Caco-2 (cell line): ENCODE data around the gene LRRC49. TPM values are rescaled to one million over a fixed set of nuclear protein-coding genes. Genes with fewer than 3 reads are reported as not detected.

ENCODE experiments used
- BruUV-seq: library from RNA; stranded (reverse); fragments of 400-500 nt; replicated peaks from 2 replicates; lab custom pipeline; 2021; lab: Mats Ljungman, UMichigan
- CTCF ChIA-PET: fragments of 300-600 bp; sonication (Branson Sonifier 250); formaldehyde crosslinking; loops from one replicate; lab custom pipeline; 2022; ENCODE audit warnings: antibody characterized with exemption; lab: Charles Lee
- POLR2A ChIA-PET: fragments of 300-600 bp; sonication (Branson Sonifier 250); formaldehyde crosslinking; loops from one replicate; lab custom pipeline; 2022; ENCODE audit warnings: antibody characterized with exemption; lab: Charles Lee
- DNase-seq, 2 experiments: peaks; one replicate each; pipeline versions ENCODE4 v3.0.0 to v3.0.0-alpha.2; 2020 to 2022
- H3K27me3 ChIP-seq: replicated peaks from 2 replicates; pipeline ENCODE4 v1.6.0; 2011; ENCODE audit warnings: low read length; ENCODE audit not compliant: control insufficient read depth, insufficient read depth
- H3K36me3 ChIP-seq: 2 replicates; pipeline ENCODE4 v1.5.1; 2011; ENCODE audit warnings: low read length; ENCODE audit not compliant: control insufficient read depth, insufficient read depth
- H3K4me1 ChIP-seq: fragments of 250-450 bp; sonication (Bioruptor Pico); 2 replicates; pipeline ENCODE4 v1.5.1; 2020; ENCODE audit warnings: mild to moderate bottlenecking
- H3K4me3 ChIP-seq: 2 replicates; pipeline ENCODE4 v1.5.1; 2011; ENCODE audit warnings: low read depth, mild to moderate bottlenecking, control low read depth, low read length
- H3K9me3 ChIP-seq: fragments of 250-450 bp; sonication (Bioruptor Pico); 2 replicates; pipeline ENCODE4 v1.5.1; 2020; ENCODE audit warnings: mild to moderate bottlenecking, moderate library complexity
- H3K27ac Mint-ChIP-seq: one replicate; pipeline ENCODE4 v1.8.0; 2022; ENCODE audit warnings: mixed read lengths; ENCODE audit not compliant: unreplicated experiment
- H3K27me3 Mint-ChIP-seq: one replicate; pipeline ENCODE4 v1.8.0; 2022; ENCODE audit warnings: mixed read lengths; ENCODE audit not compliant: insufficient read depth, unreplicated experiment
- H3K36me3 Mint-ChIP-seq: one replicate; pipeline ENCODE4 v1.8.0; 2022; ENCODE audit warnings: mild to moderate bottlenecking, mixed read lengths; ENCODE audit not compliant: insufficient read depth, unreplicated experiment
- H3K4me1 Mint-ChIP-seq: one replicate; pipeline ENCODE4 v1.8.0; 2022; ENCODE audit warnings: low read depth, mixed read lengths; ENCODE audit not compliant: unreplicated experiment
- H3K4me3 Mint-ChIP-seq: one replicate; pipeline ENCODE4 v1.8.0; 2022; ENCODE audit warnings: mild to moderate bottlenecking, moderate library complexity, mixed read lengths; ENCODE audit not compliant: unreplicated experiment
- H3K9me3 Mint-ChIP-seq: one replicate; pipeline ENCODE4 v1.8.0; 2022; ENCODE audit warnings: mixed read lengths; ENCODE audit not compliant: unreplicated experiment
- intact Hi-C: fragments of 100-400 bp; cut with micrococcal nuclease; formaldehyde crosslinking; loops from one replicate; pipeline ENCODE4 v1.10.0; 2022; ENCODE audit not compliant: unreplicated experiment
- total RNA-seq: library from RNA; stranded (reverse); gene quantifications from 2 replicates; pipeline ENCODE4 v1.2.3, GENCODE V29; 2022
- TF ChIP-seq, protein P1 (sequence below), 2 experiments: fragments of 200-600 bp in 1 of 2; IDR thresholded peaks; 1 replicate in 1 of 2; 2 replicates in 1 of 2; pipeline versions ENCODE4 v1.5.1 to v1.8.0; 2011 to 2022; ENCODE audit warnings: antibody characterized with exemption in 1 of 2, control low read depth in 1 of 2, inconsistent platforms in 1 of 2, low read depth in 1 of 2, low read length in 1 of 2, mild to moderate bottlenecking in 1 of 2, moderate library complexity in 1 of 2; ENCODE audit not compliant: insufficient read depth in 1 of 2, severe bottlenecking in 1 of 2, unreplicated experiment in 1 of 2

LRRC49 gene
- total RNA-seq, 1 experiment from 2014 or later, result 0.82 TPM

DNA sequence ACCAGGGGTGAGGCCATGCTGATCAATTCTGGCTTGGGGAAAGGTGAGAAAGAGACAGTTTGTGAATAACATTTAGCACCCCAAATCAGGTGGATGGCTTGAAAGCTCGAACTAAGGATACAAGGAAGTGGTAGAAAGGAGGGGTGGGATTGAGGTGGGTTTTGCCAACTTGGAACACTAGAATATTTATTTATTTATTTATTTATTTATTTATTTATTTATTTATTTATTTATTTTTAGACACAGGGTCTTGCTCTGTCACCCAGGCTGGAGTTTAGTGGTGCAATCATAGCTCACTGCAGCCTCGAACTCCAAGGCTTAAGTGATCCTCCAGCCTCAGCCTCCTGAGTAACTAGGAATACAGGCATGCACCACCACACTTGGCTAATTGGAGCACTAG, 191.6 kb downstream of the LRRC49 start:
- TF ChIP-seq, protein P1, sequence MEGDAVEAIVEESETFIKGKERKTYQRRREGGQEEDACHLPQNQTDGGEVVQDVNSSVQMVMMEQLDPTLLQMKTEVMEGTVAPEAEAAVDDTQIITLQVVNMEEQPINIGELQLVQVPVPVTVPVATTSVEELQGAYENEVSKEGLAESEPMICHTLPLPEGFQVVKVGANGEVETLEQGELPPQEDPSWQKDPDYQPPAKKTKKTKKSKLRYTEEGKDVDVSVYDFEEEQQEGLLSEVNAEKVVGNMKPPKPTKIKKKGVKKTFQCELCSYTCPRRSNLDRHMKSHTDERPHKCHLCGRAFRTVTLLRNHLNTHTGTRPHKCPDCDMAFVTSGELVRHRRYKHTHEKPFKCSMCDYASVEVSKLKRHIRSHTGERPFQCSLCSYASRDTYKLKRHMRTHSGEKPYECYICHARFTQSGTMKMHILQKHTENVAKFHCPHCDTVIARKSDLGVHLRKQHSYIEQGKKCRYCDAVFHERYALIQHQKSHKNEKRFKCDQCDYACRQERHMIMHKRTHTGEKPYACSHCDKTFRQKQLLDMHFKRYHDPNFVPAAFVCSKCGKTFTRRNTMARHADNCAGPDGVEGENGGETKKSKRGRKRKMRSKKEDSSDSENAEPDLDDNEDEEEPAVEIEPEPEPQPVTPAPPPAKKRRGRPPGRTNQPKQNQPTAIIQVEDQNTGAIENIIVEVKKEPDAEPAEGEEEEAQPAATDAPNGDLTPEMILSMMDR (IDR thresholded peaks at IDR 0.05; ENCODE audit: insufficient read depth in 1 of 2, low read depth in 1 of 2, low read length in 1 of 2, severe bottlenecking in 1 of 2, unreplicated experiment in 1 of 2), result no peak
- no peak overlapping the region for H3K4me3 ChIP-seq
- Mint-ChIP-seq H3K4me1 (no peaks in the 10 kb centered on the region), H3K27ac (no peak overlapping the region), H3K36me3 (no peaks in the 10 kb centered on the region), H3K27me3 (peaks cover 12% of the 10 kb centered on the region), H3K4me3 (no peak overlapping the region), H3K9me3 (peaks cover 9% of the 10 kb centered on the region)
- no peak for DNase-seq
- no peaks in the 10 kb centered on the region for H3K36me3 ChIP-seq
- ChIA-PET CTCF (no interaction called here), POLR2A (no interaction called here)
- BruUV-seq, result no TSS peak
- no peaks in the 10 kb centered on the region for H3K27me3 ChIP-seq
- H3K9me3 ChIP-seq, result no peaks in the 10 kb centered on the region
- intact Hi-C loops, result no loop called here
- no peaks in the 10 kb centered on the region for H3K4me1 ChIP-seq

DNA sequence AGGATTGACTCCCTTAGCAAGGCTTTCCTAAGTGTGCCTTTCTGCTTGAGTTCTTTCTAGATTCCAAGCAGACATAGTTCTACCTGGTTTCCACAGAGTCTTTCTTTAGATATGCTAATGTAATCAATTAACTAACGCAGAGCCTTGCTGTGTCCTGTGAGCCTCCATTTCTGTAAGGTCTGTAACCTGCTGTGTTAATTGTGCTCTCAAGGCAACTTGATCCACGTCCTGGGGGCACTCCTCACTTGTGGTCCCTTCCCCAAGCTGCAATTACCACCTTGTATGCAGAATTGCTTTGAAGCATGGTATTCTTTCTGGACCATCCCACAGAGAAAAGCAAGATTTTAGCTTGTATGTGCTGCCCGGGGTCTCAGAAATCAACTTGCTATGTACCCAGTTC, 193.2 kb downstream of the LRRC49 start:
- CTCF ChIA-PET, result no interaction called here
- Mint-ChIP-seq H3K27ac (no peak overlapping the region), H3K36me3 (no peaks in the 10 kb centered on the region)

DNA sequence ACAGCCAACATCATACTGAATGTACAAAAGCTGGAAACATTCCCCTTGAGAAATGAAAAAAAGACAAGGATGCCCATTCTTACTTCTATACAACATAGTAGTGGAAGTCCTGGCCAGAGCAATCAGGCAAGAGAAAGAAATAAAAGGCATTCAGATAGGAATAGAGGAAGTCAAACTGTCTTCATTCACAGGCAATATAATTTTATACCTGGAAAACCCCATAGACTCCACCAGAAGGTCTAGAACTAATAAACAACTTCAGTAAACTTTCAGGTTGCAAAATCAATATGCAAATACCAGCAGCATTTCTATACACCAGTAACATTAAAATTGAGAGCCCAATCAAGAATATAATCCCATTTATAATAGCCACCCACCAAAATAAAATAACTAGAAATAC, 195.5 kb downstream of the LRRC49 start:
- no peak overlapping the region for H3K4me3 ChIP-seq
- peaks cover 9% of the 10 kb centered on the region for H3K9me3 Mint-ChIP-seq
- CTCF ChIA-PET, result no interaction called here
- POLR2A ChIA-PET, result no interaction called here
- no peaks in the 10 kb centered on the region for H3K36me3 Mint-ChIP-seq
- no peak overlapping the region for H3K4me3 Mint-ChIP-seq
- no peaks in the 10 kb centered on the region for H3K36me3 ChIP-seq
- intact Hi-C loops, result no loop called here
- no peak overlapping the region for H3K27ac Mint-ChIP-seq
- no peaks in the 10 kb centered on the region for H3K9me3 ChIP-seq
- no peaks in the 10 kb centered on the region for H3K27me3 ChIP-seq
- peaks cover 3% of the 10 kb centered on the region for H3K27me3 Mint-ChIP-seq
- no peaks in the 10 kb centered on the region for H3K4me1 ChIP-seq
- TF ChIP-seq, protein P1 (IDR thresholded peaks at IDR 0.05; ENCODE audit: insufficient read depth in 1 of 2, low read depth in 1 of 2, low read length in 1 of 2, severe bottlenecking in 1 of 2, unreplicated experiment in 1 of 2), result no peak
- BruUV-seq, result no TSS peak
- H3K4me1 Mint-ChIP-seq, result no peaks in the 10 kb centered on the region
- DNase-seq, result no peak

More for the DNA sequence above, 193.2 kb downstream of the LRRC49 start:
- Histone ChIP-seq H3K4me1 (no peaks in the 10 kb centered on the region), H3K36me3 (no peaks in the 10 kb centered on the region), H3K9me3 (no peaks in the 10 kb centered on the region), H3K4me3 (no peak overlapping the region), H3K27me3 (no peaks in the 10 kb centered on the region)
- H3K4me3 Mint-ChIP-seq, result no peak overlapping the region
- peaks cover 9% of the 10 kb centered on the region for H3K9me3 Mint-ChIP-seq
- TF ChIP-seq, protein P1 (IDR thresholded peaks at IDR 0.05; ENCODE audit: insufficient read depth in 1 of 2, low read depth in 1 of 2, low read length in 1 of 2, severe bottlenecking in 1 of 2, unreplicated experiment in 1 of 2), result no peak
- BruUV-seq, result no TSS peak
- POLR2A ChIA-PET, result no interaction called here
- H3K27me3 Mint-ChIP-seq, result peaks cover 12% of the 10 kb centered on the region
- intact Hi-C loops, result no loop called here
- H3K4me1 Mint-ChIP-seq, result no peaks in the 10 kb centered on the region
- no peak for DNase-seq
